ENCODE measurements around the gene EFHD2.
"Not testable (repeated sequence)": the region's sequence is repeated elsewhere in the genome, so short reads cannot be mapped to it uniquely, and the experiment has no call there.

DNA sequence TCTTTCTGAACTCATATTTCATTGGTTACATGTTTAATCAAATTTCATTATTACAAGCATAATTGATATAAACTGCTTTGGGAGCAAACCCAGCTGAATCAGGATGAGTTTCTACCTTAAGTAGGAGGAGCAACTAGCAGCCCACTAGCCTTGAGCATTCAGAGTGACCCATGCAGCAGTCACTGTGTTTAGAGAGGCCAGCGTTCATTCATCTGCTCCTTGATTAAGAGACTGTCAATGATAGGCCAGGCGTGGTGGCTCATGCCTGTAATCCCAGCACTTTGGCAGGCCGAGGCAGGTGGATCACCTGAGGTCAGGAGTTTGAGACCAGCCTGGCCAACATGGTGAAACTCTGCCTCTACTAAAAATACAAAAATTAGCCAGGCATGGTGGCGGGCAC is 48.7 kb downstream of the EFHD2 start:
- TF ChIP-seq, protein P1, sequence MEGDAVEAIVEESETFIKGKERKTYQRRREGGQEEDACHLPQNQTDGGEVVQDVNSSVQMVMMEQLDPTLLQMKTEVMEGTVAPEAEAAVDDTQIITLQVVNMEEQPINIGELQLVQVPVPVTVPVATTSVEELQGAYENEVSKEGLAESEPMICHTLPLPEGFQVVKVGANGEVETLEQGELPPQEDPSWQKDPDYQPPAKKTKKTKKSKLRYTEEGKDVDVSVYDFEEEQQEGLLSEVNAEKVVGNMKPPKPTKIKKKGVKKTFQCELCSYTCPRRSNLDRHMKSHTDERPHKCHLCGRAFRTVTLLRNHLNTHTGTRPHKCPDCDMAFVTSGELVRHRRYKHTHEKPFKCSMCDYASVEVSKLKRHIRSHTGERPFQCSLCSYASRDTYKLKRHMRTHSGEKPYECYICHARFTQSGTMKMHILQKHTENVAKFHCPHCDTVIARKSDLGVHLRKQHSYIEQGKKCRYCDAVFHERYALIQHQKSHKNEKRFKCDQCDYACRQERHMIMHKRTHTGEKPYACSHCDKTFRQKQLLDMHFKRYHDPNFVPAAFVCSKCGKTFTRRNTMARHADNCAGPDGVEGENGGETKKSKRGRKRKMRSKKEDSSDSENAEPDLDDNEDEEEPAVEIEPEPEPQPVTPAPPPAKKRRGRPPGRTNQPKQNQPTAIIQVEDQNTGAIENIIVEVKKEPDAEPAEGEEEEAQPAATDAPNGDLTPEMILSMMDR (conservative IDR thresholded peaks at IDR 0.05; ENCODE audit: low read depth, low read length): not testable (repeated sequence)
- TF ChIP-seq EZH2 (IDR thresholded peaks at IDR 0.05; ENCODE audit: low read length, unreplicated experiment); EZH2phosphoT487 (IDR thresholded peaks at IDR 0.05; ENCODE audit: borderline replicate concordance, low read length): not testable (repeated sequence)
